ENCODE measurements around the gene MCF2L2. TPM values are rescaled to one million over a fixed set of nuclear protein-coding genes. Genes with fewer than 3 reads are reported as not detected.
"Not testable (repeated sequence)": the region's sequence is repeated elsewhere in the genome, so short reads cannot be mapped to it uniquely, and the experiment has no call there.

Gene MCF2L2
- polyA plus RNA-seq, 6 donors from 2014 or later, result not detected

- Mint-ChIP-seq H3K27ac (no peak overlapping the region), H3K9me3 (peaks cover 9 to 31% (median 15%) of the 10 kb centered on the region in 7 donors), H3K4me1 (peaks cover 7 to 9% (median 8%) of the 10 kb centered on the region in 3 donors), H3K36me3 (peaks cover 0 to 20% of the 10 kb centered on the region in 2 donors), H3K27me3 (peaks cover 5 to 19% (median 17%) of the 10 kb centered on the region in 3 donors), H3K4me3 (no peak overlapping the region)
- no peak for ATAC-seq (ENCODE audit: low read depth in 2 of 2)
- no peak for DNase-seq
Observed at GRCh38 chr3:183438735-183439134, 10.3 kb upstream of the MCF2L2 start.

GRCh38 chr3:183437666-183438564, 9.5 kb upstream of the MCF2L2 start:
- peak overlapping the region in 1 of 6 donors; percentile 16 for H3K27ac Mint-ChIP-seq
- H3K4me1 Mint-ChIP-seq, result peaks cover 4 to 9% (median 7%) of the 10 kb centered on the region in 3 donors
- no peak overlapping the region for H3K4me3 Mint-ChIP-seq
- H3K9me3 Mint-ChIP-seq, result peaks cover 1 to 23% (median 7%) of the 10 kb centered on the region in 7 donors
- peaks cover 0 to 11% of the 10 kb centered on the region in 2 donors for H3K36me3 Mint-ChIP-seq
- ATAC-seq (ENCODE audit: low read depth in 2 of 2) (no peak), DNase-seq (no peak)
- H3K27me3 Mint-ChIP-seq, result peaks cover 5 to 24% (median 18%) of the 10 kb centered on the region in 3 donors

- Mint-ChIP-seq H3K27ac (no peak overlapping the region), H3K9me3 (peaks cover 0 to 14% (median 4%) of the 10 kb centered on the region in 7 donors), H3K4me3 (no peak overlapping the region), H3K4me1 (peaks cover 4 to 9% (median 7%) of the 10 kb centered on the region in 3 donors), H3K36me3 (peaks cover 0 to 3% of the 10 kb centered on the region in 2 donors), H3K27me3 (peaks cover 0 to 29% (median 20%) of the 10 kb centered on the region in 3 donors)
- no peak for DNase-seq
- ATAC-seq (ENCODE audit: low read depth in 2 of 2), result no peak
Observed at GRCh38 chr3:183437061-183437460, 8.6 kb upstream of the MCF2L2 start.

- Mint-ChIP-seq H3K4me3 (no peak overlapping the region), H3K36me3 (peaks cover 0 to 7% of the 10 kb centered on the region in 2 donors)
Observed at GRCh38 chr3:183435661-183436060, 7.2 kb upstream of the MCF2L2 start.

GRCh38 chr3:183434992-183435391, 6.6 kb upstream of the MCF2L2 start:
- peaks cover 0 to 7% of the 10 kb centered on the region in 2 donors for H3K36me3 Mint-ChIP-seq
- H3K4me1 Mint-ChIP-seq, result peaks cover 4 to 9% (median 7%) of the 10 kb centered on the region in 3 donors
- H3K9me3 Mint-ChIP-seq, result peaks cover 0 to 3% (median 0%) of the 10 kb centered on the region in 7 donors
- H3K4me3 Mint-ChIP-seq, result no peak overlapping the region
- no peak for DNase-seq
- no peak for ATAC-seq (ENCODE audit: low read depth in 2 of 2)
- no peak overlapping the region for H3K27ac Mint-ChIP-seq
- peaks cover 18 to 45% (median 31%) of the 10 kb centered on the region in 3 donors for H3K27me3 Mint-ChIP-seq

More at GRCh38 chr3:183435661-183436060, 7.2 kb upstream of the MCF2L2 start:
- peak overlapping the region in 1 of 6 donors; percentile 2 for H3K27ac Mint-ChIP-seq
- peaks cover 11 to 39% (median 25%) of the 10 kb centered on the region in 3 donors for H3K27me3 Mint-ChIP-seq
- peaks cover 0 to 8% (median 3%) of the 10 kb centered on the region in 7 donors for H3K9me3 Mint-ChIP-seq
- ATAC-seq (ENCODE audit: low read depth in 2 of 2) (peak; percentile 89 to 96), DNase-seq (peak; percentile 12)
- H3K4me1 Mint-ChIP-seq, result peaks cover 4 to 9% (median 7%) of the 10 kb centered on the region in 3 donors

- peaks cover 18 to 45% (median 36%) of the 10 kb centered on the region in 3 donors for H3K27me3 Mint-ChIP-seq
- peaks cover 0 to 1% (median 0%) of the 10 kb centered on the region in 7 donors for H3K9me3 Mint-ChIP-seq
- H3K4me3 Mint-ChIP-seq, result no peak overlapping the region
- ATAC-seq (ENCODE audit: low read depth in 2 of 2) (no peak), DNase-seq (no peak)
- H3K36me3 Mint-ChIP-seq, result peaks cover 0 to 7% of the 10 kb centered on the region in 2 donors
- H3K27ac Mint-ChIP-seq, result no peak overlapping the region
- H3K4me1 Mint-ChIP-seq, result peaks cover 4 to 9% (median 7%) of the 10 kb centered on the region in 3 donors
Observed at GRCh38 chr3:183434503-183434902, 6.1 kb upstream of the MCF2L2 start.

- Mint-ChIP-seq H3K36me3 (peaks cover 0 to 7% of the 10 kb centered on the region in 2 donors), H3K4me1 (peaks cover 3 to 15% (median 7%) of the 10 kb centered on the region in 3 donors), H3K4me3 (peak overlapping the region in 3 of 8 donors; percentile 32 to 36 (median 35)), H3K27me3 (peaks cover 26 to 62% (median 62%) of the 10 kb centered on the region in 3 donors), H3K27ac (peak overlapping the region in 3 of 6 donors; percentile 4 to 76 (median 63)), H3K9me3 (no peaks in the 10 kb centered on the region)
- ATAC-seq (ENCODE audit: low read depth in 2 of 2), result no peak
- no peak for DNase-seq
Observed at GRCh38 chr3:183430325-183430957, 2.0 kb upstream of the MCF2L2 start.

- DNase-seq, result peak; percentile 25
- Mint-ChIP-seq H3K27ac (no peak overlapping the region), H3K9me3 (no peaks in the 10 kb centered on the region), H3K36me3 (peaks cover 0 to 7% of the 10 kb centered on the region in 2 donors), H3K4me3 (peak overlapping the region; percentile 70 to 88 (median 83)), H3K4me1 (peaks cover 3 to 13% (median 7%) of the 10 kb centered on the region in 3 donors), H3K27me3 (peaks cover 36 to 61% (median 52%) of the 10 kb centered on the region in 3 donors)
- peak; percentile 36 to 39 for ATAC-seq (ENCODE audit: low read depth in 2 of 2)
Observed at GRCh38 chr3:183427876-183428446, 458 bp downstream of the MCF2L2 start.

- H3K9me3 Mint-ChIP-seq, result peaks cover 0 to 3% (median 1%) of the 10 kb centered on the region in 7 donors
- DNase-seq, result no peak
- no peak overlapping the region for H3K27ac Mint-ChIP-seq
- H3K36me3 Mint-ChIP-seq, result peaks cover 2 to 7% of the 10 kb centered on the region in 2 donors
- no peak for ATAC-seq (ENCODE audit: low read depth in 2 of 2)
- peaks cover 3 to 13% (median 7%) of the 10 kb centered on the region in 3 donors for H3K4me1 Mint-ChIP-seq
- H3K4me3 Mint-ChIP-seq, result peak overlapping the region; percentile 70 to 88 (median 83)
- H3K27me3 Mint-ChIP-seq, result peaks cover 36 to 61% (median 48%) of the 10 kb centered on the region in 3 donors
Observed at GRCh38 chr3:183427196-183427875, 1.1 kb downstream of the MCF2L2 start.

- not testable (repeated sequence) for ATAC-seq (ENCODE audit: low read depth in 2 of 2); H3K4me3 Mint-ChIP-seq; DNase-seq; H3K4me1 Mint-ChIP-seq
- H3K27me3 Mint-ChIP-seq, result peaks cover 0 to 13% (median 13%) of the 10 kb centered on the region in 3 donors
- H3K36me3 Mint-ChIP-seq, result peaks cover 8 to 37% of the 10 kb centered on the region in 2 donors
- peak overlapping the region in 1 of 6 donors; percentile 43 for H3K27ac Mint-ChIP-seq
- peaks cover 17 to 51% (median 36%) of the 10 kb centered on the region in 7 donors for H3K9me3 Mint-ChIP-seq
Observed at GRCh38 chr3:183418807-183419206, 9.6 kb downstream of the MCF2L2 start.

- no peaks in the 10 kb centered on the region for H3K36me3 Mint-ChIP-seq
- ATAC-seq (ENCODE audit: low read depth in 2 of 2), result no peak
- H3K27ac Mint-ChIP-seq, result no peak overlapping the region
- no peaks in the 10 kb centered on the region for H3K9me3 Mint-ChIP-seq
- no peaks in the 10 kb centered on the region for H3K4me1 Mint-ChIP-seq
- H3K4me3 Mint-ChIP-seq, result no peak overlapping the region
- no peak for DNase-seq
- peaks cover 8 to 22% (median 18%) of the 10 kb centered on the region in 3 donors for H3K27me3 Mint-ChIP-seq
Observed at GRCh38 chr3:183411216-183411922, 17.1 kb downstream of the MCF2L2 start.

- Mint-ChIP-seq H3K27me3 (peaks cover 8 to 22% (median 18%) of the 10 kb centered on the region in 3 donors), H3K27ac (no peak overlapping the region), H3K9me3 (no peaks in the 10 kb centered on the region), H3K36me3 (no peaks in the 10 kb centered on the region), H3K4me3 (no peak overlapping the region), H3K4me1 (no peaks in the 10 kb centered on the region)
- ATAC-seq (ENCODE audit: low read depth in 2 of 2) (no peak), DNase-seq (no peak)
Observed at GRCh38 chr3:183410759-183411158, 17.7 kb downstream of the MCF2L2 start.
